IMR-90 (cell line): Measurements from ENCODE around the gene GNG11. TPM values are rescaled to one million over a fixed set of nuclear protein-coding genes. Genes with fewer than 3 reads are reported as not detected.

ENCODE experiments used
- ATAC-seq: fragments of 200-7000 bp; cut with Tn5 transposase; 2 replicates; pipeline ENCODE4 v1.9.1; 2020; ENCODE audit warnings: low read depth, mild to moderate bottlenecking, moderate library complexity
- BruUV-seq: library from RNA; stranded (reverse); fragments of 400-500 nt; replicated peaks from 2 replicates; lab custom pipeline; 2021; lab: Mats Ljungman, UMichigan
- CTCF ChIA-PET: fragments of 300-600 bp; formaldehyde crosslinking; extraction: SDS; loops from one replicate; lab custom pipeline; 2021; ENCODE audit warnings: antibody characterized with exemption; lab: Yijun Ruan, JAX
- POLR2A ChIA-PET: fragments of 300-600 bp; sonication (Branson Sonifier 250); formaldehyde crosslinking; loops from one replicate; lab custom pipeline; 2022; ENCODE audit warnings: antibody characterized with exemption; ENCODE audit not compliant: unreplicated experiment; lab: Charles Lee
- DNase-seq: peaks from one replicate; pipeline ENCODE4 v3.0.0; 2013
- H2AFZ ChIP-seq: replicated peaks from 2 replicates; pipeline ENCODE3; 2013; ENCODE audit warnings: low read length, mild to moderate bottlenecking; ENCODE audit not compliant: poor library complexity
- H2AK5ac ChIP-seq: 2 replicates; pipeline ENCODE4 v1.6.1; 2013; ENCODE audit warnings: low read depth, low read length, inconsistent platforms
- H2AK9ac ChIP-seq: replicated peaks from 2 replicates; pipeline ENCODE3; 2013; ENCODE audit warnings: mild to moderate bottlenecking, low read depth, low read length, moderate library complexity; ENCODE audit not compliant: poor library complexity
- H2BK120ac ChIP-seq: 2 replicates; pipeline ENCODE4 v1.6.1; 2013; ENCODE audit warnings: low read depth, low read length, inconsistent platforms
- H2BK15ac ChIP-seq: 3 replicates; pipeline ENCODE4 v1.6.1; 2013; ENCODE audit warnings: low read depth, low read length, inconsistent platforms
- H2BK20ac ChIP-seq: 2 replicates; pipeline ENCODE4 v1.6.1; 2013; ENCODE audit warnings: low read depth, mild to moderate bottlenecking, inconsistent platforms, low read length, moderate library complexity
- H2BK5ac ChIP-seq: 2 replicates; pipeline ENCODE4 v1.6.1; 2013; ENCODE audit warnings: mild to moderate bottlenecking, low read depth, low read length, inconsistent platforms; ENCODE audit not compliant: poor library complexity, severe bottlenecking
- H3K14ac ChIP-seq: replicated peaks from 2 replicates; pipeline ENCODE4 v1.6.1; 2013; ENCODE audit warnings: low read depth, low read length, inconsistent platforms
- H3K18ac ChIP-seq: 2 replicates; pipeline ENCODE4 v1.6.1; 2013; ENCODE audit warnings: low read depth, low read length, control low read depth
- H3K23ac ChIP-seq: 2 replicates; pipeline ENCODE4 v1.6.1; 2013; ENCODE audit warnings: low read depth, low read length, inconsistent platforms
- H3K27ac ChIP-seq: 2 replicates; pipeline ENCODE4 v1.5.1; 2013; ENCODE audit warnings: mild to moderate bottlenecking, control low read depth, low read length; ENCODE audit not compliant: insufficient read depth
- H3K27me3 ChIP-seq: 2 replicates; pipeline ENCODE4 v1.6.1; 2013; ENCODE audit warnings: low read length; ENCODE audit not compliant: control insufficient read depth, insufficient read depth
- H3K36me3 ChIP-seq: 2 replicates; pipeline ENCODE4 v1.6.1; 2013; ENCODE audit warnings: low read length, mixed read lengths; ENCODE audit not compliant: control insufficient read depth, insufficient read depth
- H3K4ac ChIP-seq: 2 replicates; pipeline ENCODE4 v1.6.1; 2013; ENCODE audit warnings: low read depth, low read length, inconsistent platforms
- H3K4me1 ChIP-seq: 2 replicates; pipeline ENCODE4 v1.6.1; 2013; ENCODE audit warnings: low read length, mixed read lengths; ENCODE audit not compliant: control insufficient read depth, insufficient read depth
- H3K4me2 ChIP-seq: 2 replicates; pipeline ENCODE4 v1.6.1; 2013; ENCODE audit warnings: low read depth, mild to moderate bottlenecking, control low read depth, low read length, moderate library complexity
- H3K4me3 ChIP-seq: 2 replicates; pipeline ENCODE4 v1.5.1; 2013; ENCODE audit warnings: low read depth, mild to moderate bottlenecking, control low read depth, low read length, moderate library complexity; ENCODE audit not compliant: insufficient read depth
- H3K56ac ChIP-seq: 2 replicates; pipeline ENCODE4 v1.6.1; 2013; ENCODE audit warnings: low read length, inconsistent platforms; ENCODE audit not compliant: insufficient read depth; ENCODE audit errors: extremely low read depth
- H3K79me1 ChIP-seq, 2 experiments: 2 replicates each; pipeline ENCODE4 v1.6.1; 2013; ENCODE audit warnings: low read length in 2 of 2, inconsistent platforms in 1 of 2, low read depth in 1 of 2
- H3K9ac ChIP-seq: 2 replicates; pipeline ENCODE4 v1.6.1; 2013; ENCODE audit warnings: low read depth, low read length, control low read depth
- H3K9me1 ChIP-seq: 2 replicates; pipeline ENCODE4 v1.6.1; 2013; ENCODE audit warnings: low read length, inconsistent platforms; ENCODE audit not compliant: insufficient read depth
- H3K9me3 ChIP-seq: 2 replicates; pipeline ENCODE4 v1.6.1; 2013; ENCODE audit warnings: low read length; ENCODE audit not compliant: control insufficient read depth, insufficient read depth
- H4K20me1 ChIP-seq: 2 replicates; pipeline ENCODE4 v1.6.1; 2013; ENCODE audit warnings: low read length, inconsistent platforms; ENCODE audit not compliant: insufficient read depth
- H4K5ac ChIP-seq: 2 replicates; pipeline ENCODE4 v1.6.1; 2013; ENCODE audit warnings: mild to moderate bottlenecking, low read depth, low read length, control low read depth
- H4K8ac ChIP-seq, 2 experiments: 2 replicates each; pipeline ENCODE4 v1.6.1; 2013; ENCODE audit warnings: low read depth in 2 of 2, low read length in 2 of 2, control low read depth in 1 of 2, inconsistent platforms in 1 of 2
- H4K91ac ChIP-seq: 2 replicates; pipeline ENCODE4 v1.6.1; 2013; ENCODE audit warnings: low read depth, low read length, inconsistent platforms; ENCODE audit not compliant: insufficient read depth
- BHLHE40 ChIP-seq: fragments of 150-350 bp; IDR thresholded peaks from 2 replicates; pipeline ENCODE4 v1.6.1; 2016; ENCODE audit warnings: mild to moderate bottlenecking, low read depth, low read length
- CEBPB ChIP-seq: IDR thresholded peaks from 2 replicates; pipeline ENCODE4 v1.6.1; 2012; ENCODE audit warnings: low read depth, low read length, improper control_type of control experiment
- FOS ChIP-seq: fragments of 150-350 bp; IDR thresholded peaks from 2 replicates; pipeline ENCODE4 v1.6.1; 2016; ENCODE audit warnings: low read depth, low read length
- NFE2L2 ChIP-seq: fragments of 150-350 bp; IDR thresholded peaks from 2 replicates; pipeline ENCODE4 v1.6.1; 2016; ENCODE audit warnings: low read depth, mild to moderate bottlenecking, low read length
- WGBS, 2 experiments: methylation state at CpG; one replicate each; pipeline versions ENCODE4 v1.1.5 to v1.1.7; 2013; ENCODE audit warnings: missing lambda C conversion rate in 2 of 2; ENCODE audit not compliant: insufficient read length in 1 of 2; ENCODE audit errors: extremely low coverage in 2 of 2; 5-methylcytosine and 5-hydroxymethylcytosine counted together
- dilution Hi-C: fragments of 300-500 bp; cut with HindIII; formaldehyde crosslinking; loops from one replicate; pipeline ENCODE4 v1.14.3; 2018; ENCODE audit warnings: low sequenced_read_pairs; ENCODE audit not compliant: unreplicated experiment
- in situ Hi-C: fragments of 300-500 bp; cut with MboI; formaldehyde crosslinking; loops from 3 replicates; pipeline ENCODE4 v1.14.3; 2019; ENCODE audit warnings: low sequenced_read_pairs, inconsistent platforms, mixed read lengths
- intact Hi-C: fragments of 100-400 bp; cut with micrococcal nuclease; formaldehyde crosslinking; loops from 2 replicates; pipeline ENCODE4 v1.10.0; 2022
- polyA plus RNA-seq, 3 experiments: library from polyadenylated mRNA; depleted of rRNA; stranded (reverse); fragments of >200 nt; gene quantifications; 2 replicates each; pipeline ENCODE4 v1.2.3, GENCODE V29; 2012; ENCODE audit warnings: low replicate concordance in 1 of 3
- total RNA-seq: library from RNA; depleted of rRNA; stranded (reverse); fragments of >200 nt; gene quantifications from 2 replicates; pipeline ENCODE4 v1.2.3, GENCODE V29; 2012

Gene GNG11
- total and polyA plus RNA-seq, 2 of the 4 experiments (the other 2 are of a cell fraction): 6.1 to 10.5 TPM

- Histone ChIP-seq H3K4me3 (no peak overlapping the region), H3K14ac (no peak overlapping the region), H4K5ac (peak overlapping the region; percentile 74; the same call in 1 of the 2 replicates), H3K18ac (peak overlapping the region; percentile 83; the same call in 1 of the 2 replicates), H3K4me2 (peak overlapping the region; percentile 46; the same call in 1 of the 2 replicates), H4K8ac (peak overlapping the region in 1 of 2 experiments; percentile 86; a peak in 1 of 4 replicates), H3K9me3 (no peaks in the 10 kb centered on the region), H2BK5ac (peak overlapping the region; percentile 99), H4K91ac (peak overlapping the region; percentile 67; the same call in 1 of the 2 replicates), H3K9me1 (no peaks in the 10 kb centered on the region), H3K4ac (peak overlapping the region; percentile 81; the same call in 1 of the 2 replicates), H2BK20ac (peak overlapping the region; percentile 88; the same call in 1 of the 2 replicates), H3K56ac (peak overlapping the region; percentile 54; the same call in 1 of the 2 replicates), H2AFZ (no peak overlapping the region), H2AK9ac (no peak overlapping the region), H2BK15ac (no peak overlapping the region; the same call in 2 of the 3 replicates), H2BK120ac (peak overlapping the region; percentile 91; the same call in 1 of the 2 replicates), H4K20me1 (no peaks in the 10 kb centered on the region), H2AK5ac (no peak overlapping the region), H3K4me1 (peaks cover 15% of the 10 kb centered on the region), H3K23ac (no peak overlapping the region), H3K36me3 (no peaks in the 10 kb centered on the region), H3K27ac (no peak overlapping the region), H3K9ac (no peak overlapping the region), H3K27me3 (no peaks in the 10 kb centered on the region), H3K79me1 (no peaks in the 10 kb centered on the region)
- WGBS, 2 experiments: no CpG with 5 or more reads among the region's 1 CpG
- no TSS peak for BruUV-seq
- dilution Hi-C loops: no loop called here
- ChIA-PET POLR2A (no interaction called here), CTCF (interaction anchor here (0.6 kb wide), 1 partner anchor 1420 kb away, joined by 3 read pairs; no protein-coding TSS in a partner anchor)
- peak; percentile 90 for DNase-seq
- intact Hi-C loops: no loop called here
- peak; percentile 76 for ATAC-seq
- TF ChIP-seq CEBPB (peak; percentile 80), FOS (peak; percentile 95), BHLHE40 (peak; percentile 37; the same call in 1 of the 2 replicates), NFE2L2 (no peak)
- in situ Hi-C loops: no loop called here
Observed at GRCh38 chr7:93949423-93949822, 27.9 kb downstream of the GNG11 start.
